ENCODE measurements around the gene FRMD1. TPM values are rescaled to one million over a fixed set of nuclear protein-coding genes. Genes with fewer than 3 reads are reported as not detected.

Gene FRMD1
- total RNA-seq, 1 experiment from 2014 or later, result 0.57 TPM

GRCh38 chr6:168056892-168057527 lies 22.0 kb downstream of the FRMD1 start:
- no peak for TF ChIP-seq GRHL2 (CRISPR knock-in tag; IDR thresholded peaks at IDR 0.05; ENCODE audit: insufficient replicate concordance, severe bottlenecking)
- ChIA-PET CTCF (interaction anchor here (1.1 to 1.9 kb wide), 3 partner anchors 15 to 75 kb away, joined by 3 to 5 read pairs (median 4); no protein-coding TSS in a partner anchor), POLR2A (no interaction called here)
- H3K36me3 Mint-ChIP-seq, result no peaks in the 10 kb centered on the region
- no peak for ATAC-seq
- no peak overlapping the region for H3K4me3 Mint-ChIP-seq
- no peak overlapping the region for H3K27ac Mint-ChIP-seq
- no peaks in the 10 kb centered on the region for H3K27me3 Mint-ChIP-seq (ENCODE audit: low read depth)
- no peaks in the 10 kb centered on the region for H3K4me1 Mint-ChIP-seq
- DNase-seq (ENCODE audit: low spot score), result no peak
- no peaks in the 10 kb centered on the region for H3K9me3 Mint-ChIP-seq

- no peak for ATAC-seq
- no peak for TF ChIP-seq SOX15 (CRISPR knock-in tag; IDR thresholded peaks at IDR 0.05)
- TF ChIP-seq PREB (CRISPR knock-in tag; IDR thresholded peaks at IDR 0.05; ENCODE audit: borderline replicate concordance), result no peak
- Mint-ChIP-seq H3K4me3 (no peak overlapping the region), H3K4me1 (no peaks in the 10 kb centered on the region), H3K9me3 (no peaks in the 10 kb centered on the region), H3K27me3 (ENCODE audit: low read depth) (no peaks in the 10 kb centered on the region), H3K36me3 (no peaks in the 10 kb centered on the region), H3K27ac (no peak overlapping the region)
- CTCF ChIA-PET, result interaction anchor here (1.1 to 1.9 kb wide), 2 partner anchors 16 to 77 kb away, joined by 4 to 5 read pairs; no protein-coding TSS in a partner anchor
- POLR2A ChIA-PET, result no interaction called here
- no peak for DNase-seq (ENCODE audit: low spot score)
These were observed 23.1 kb downstream of the FRMD1 start for GRCh38 chr6:168055696-168056489.

- Mint-ChIP-seq H3K36me3 (no peaks in the 10 kb centered on the region), H3K9me3 (no peaks in the 10 kb centered on the region), H3K4me1 (no peaks in the 10 kb centered on the region), H3K4me3 (no peak overlapping the region), H3K27me3 (ENCODE audit: low read depth) (no peaks in the 10 kb centered on the region), H3K27ac (no peak overlapping the region; the same call in 1 of the 2 replicates)
- CTCF ChIA-PET, result no interaction called here
- ATAC-seq (no peak), DNase-seq (ENCODE audit: low spot score) (no peak)
- TF ChIP-seq MXD4 (CRISPR knock-in tag; IDR thresholded peaks at IDR 0.05; ENCODE audit: borderline replicate concordance), result no peak
- TF ChIP-seq IRF2 (CRISPR knock-in tag; IDR thresholded peaks at IDR 0.05; ENCODE audit: borderline replicate concordance, low read depth), result no peak
- TF ChIP-seq ZNF425 (CRISPR knock-in tag; conservative IDR thresholded peaks at IDR 0.05), result no peak
- TF ChIP-seq KAT7 (CRISPR knock-in tag; IDR thresholded peaks at IDR 0.05; ENCODE audit: borderline replicate concordance), result no peak
- no peak for TF ChIP-seq TP53 (CRISPR knock-in tag; IDR thresholded peaks at IDR 0.05)
- no peak for TF ChIP-seq TEAD4 (CRISPR knock-in tag; IDR thresholded peaks at IDR 0.05)
- no peak for TF ChIP-seq ATF3 (CRISPR knock-in tag; conservative IDR thresholded peaks at IDR 0.05)
- POLR2A ChIA-PET, result no interaction called here
These were observed 24.0 kb downstream of the FRMD1 start for GRCh38 chr6:168054765-168055560.

GRCh38 chr6:168053957-168054471 lies 25.0 kb downstream of the FRMD1 start:
- Mint-ChIP-seq H3K4me1 (no peaks in the 10 kb centered on the region), H3K36me3 (no peaks in the 10 kb centered on the region), H3K27me3 (ENCODE audit: low read depth) (no peaks in the 10 kb centered on the region), H3K4me3 (no peak overlapping the region), H3K9me3 (no peaks in the 10 kb centered on the region), H3K27ac (no peak overlapping the region)
- ChIA-PET POLR2A (no interaction called here), CTCF (interaction anchor here (0.6 to 0.8 kb wide), 2 partner anchors 18 to 82 kb away, joined by 3 to 4 read pairs; no protein-coding TSS in a partner anchor)
- ATAC-seq (no peak), DNase-seq (ENCODE audit: low spot score) (no peak)
- no peak for TF ChIP-seq IRF1 (CRISPR knock-in tag; IDR thresholded peaks at IDR 0.05)
- TF ChIP-seq MYBL2 (CRISPR knock-in tag; IDR thresholded peaks at IDR 0.05), result no peak
- no peak for TF ChIP-seq JAZF1 (CRISPR knock-in tag; IDR thresholded peaks at IDR 0.05)
- TF ChIP-seq MLX (CRISPR knock-in tag; IDR thresholded peaks at IDR 0.05), result no peak
- TF ChIP-seq FOXK1 (CRISPR knock-in tag; IDR thresholded peaks at IDR 0.05), result no peak
- TF ChIP-seq CREM (CRISPR knock-in tag; IDR thresholded peaks at IDR 0.05), result no peak
- TF ChIP-seq SMAD4 (CRISPR knock-in tag; IDR thresholded peaks at IDR 0.05), result no peak
- no peak for TF ChIP-seq NR2C2 (CRISPR knock-in tag; IDR thresholded peaks at IDR 0.05)
- TF ChIP-seq E2F1 (CRISPR knock-in tag; IDR thresholded peaks at IDR 0.05), result no peak
- TF ChIP-seq IRF2 (CRISPR knock-in tag; IDR thresholded peaks at IDR 0.05; ENCODE audit: borderline replicate concordance, low read depth), result no peak
